NCI-H2171 treated with DMSO at 0.1 percent for 48 hours (cell line): ENCODE measurements around the gene TDRD12.
"Not testable (repeated sequence)": the region's sequence is repeated elsewhere in the genome, so short reads cannot be mapped to it uniquely, and the experiment has no call there.

Source experiments
- DNase-seq: peaks from one replicate; lab custom pipeline; 2025; lab: John Stamatoyannopoulos, UW

The TDRD12 gene

GRCh38 chr19:32748497-32748896, 28.9 kb downstream of the TDRD12 start:
- DNase-seq: peak; percentile 49

GRCh38 chr19:32748948-32749347, 29.4 kb downstream of the TDRD12 start:
- no peak for DNase-seq

GRCh38 chr19:32749361-32749760, 29.8 kb downstream of the TDRD12 start:
- DNase-seq: no peak

GRCh38 chr19:32750441-32751055, 31.0 kb downstream of the TDRD12 start:
- no peak for DNase-seq

GRCh38 chr19:32751066-32751465, 31.5 kb downstream of the TDRD12 start:
- DNase-seq: no peak

GRCh38 chr19:32757189-32757588, 37.6 kb downstream of the TDRD12 start:
- DNase-seq: no peak

- not testable (repeated sequence) for DNase-seq
Observed at GRCh38 chr19:32765365-32765764, 45.8 kb downstream of the TDRD12 start.

- DNase-seq: no peak
Observed at GRCh38 chr19:32767951-32768679, 48.5 kb downstream of the TDRD12 start.

- DNase-seq: no peak
Observed at GRCh38 chr19:32771596-32771995, 52.0 kb downstream of the TDRD12 start.

GRCh38 chr19:32773126-32773525, 53.6 kb downstream of the TDRD12 start:
- no peak for DNase-seq

GRCh38 chr19:32779082-32779481, 59.5 kb downstream of the TDRD12 start:
- no peak for DNase-seq

GRCh38 chr19:32781280-32781679, 61.7 kb downstream of the TDRD12 start:
- no peak for DNase-seq

GRCh38 chr19:32782089-32782488, 62.5 kb downstream of the TDRD12 start:
- DNase-seq: not testable (repeated sequence)

- not testable (repeated sequence) for DNase-seq
Observed at GRCh38 chr19:32787161-32787813, 67.7 kb downstream of the TDRD12 start.

GRCh38 chr19:32787895-32788294, 68.3 kb downstream of the TDRD12 start:
- not testable (repeated sequence) for DNase-seq

- DNase-seq: no peak
Observed at GRCh38 chr19:32789429-32789828, 69.9 kb downstream of the TDRD12 start.

GRCh38 chr19:32798201-32798600, 78.6 kb downstream of the TDRD12 start:
- DNase-seq: peak; percentile 61

- no peak for DNase-seq
Observed at GRCh38 chr19:32800191-32800590, 80.6 kb downstream of the TDRD12 start.

- DNase-seq: no peak
Observed at GRCh38 chr19:32800754-32801153, 81.2 kb downstream of the TDRD12 start.

GRCh38 chr19:32802840-32803239, 83.3 kb downstream of the TDRD12 start:
- DNase-seq: no peak

GRCh38 chr19:32808236-32808635, 88.7 kb downstream of the TDRD12 start:
- no peak for DNase-seq

- no peak for DNase-seq
Observed at GRCh38 chr19:32809254-32809653, 89.7 kb downstream of the TDRD12 start.

GRCh38 chr19:32809754-32810153, 90.2 kb downstream of the TDRD12 start:
- no peak for DNase-seq
